Measurements from ENCODE around the gene PELI2.

DNA sequence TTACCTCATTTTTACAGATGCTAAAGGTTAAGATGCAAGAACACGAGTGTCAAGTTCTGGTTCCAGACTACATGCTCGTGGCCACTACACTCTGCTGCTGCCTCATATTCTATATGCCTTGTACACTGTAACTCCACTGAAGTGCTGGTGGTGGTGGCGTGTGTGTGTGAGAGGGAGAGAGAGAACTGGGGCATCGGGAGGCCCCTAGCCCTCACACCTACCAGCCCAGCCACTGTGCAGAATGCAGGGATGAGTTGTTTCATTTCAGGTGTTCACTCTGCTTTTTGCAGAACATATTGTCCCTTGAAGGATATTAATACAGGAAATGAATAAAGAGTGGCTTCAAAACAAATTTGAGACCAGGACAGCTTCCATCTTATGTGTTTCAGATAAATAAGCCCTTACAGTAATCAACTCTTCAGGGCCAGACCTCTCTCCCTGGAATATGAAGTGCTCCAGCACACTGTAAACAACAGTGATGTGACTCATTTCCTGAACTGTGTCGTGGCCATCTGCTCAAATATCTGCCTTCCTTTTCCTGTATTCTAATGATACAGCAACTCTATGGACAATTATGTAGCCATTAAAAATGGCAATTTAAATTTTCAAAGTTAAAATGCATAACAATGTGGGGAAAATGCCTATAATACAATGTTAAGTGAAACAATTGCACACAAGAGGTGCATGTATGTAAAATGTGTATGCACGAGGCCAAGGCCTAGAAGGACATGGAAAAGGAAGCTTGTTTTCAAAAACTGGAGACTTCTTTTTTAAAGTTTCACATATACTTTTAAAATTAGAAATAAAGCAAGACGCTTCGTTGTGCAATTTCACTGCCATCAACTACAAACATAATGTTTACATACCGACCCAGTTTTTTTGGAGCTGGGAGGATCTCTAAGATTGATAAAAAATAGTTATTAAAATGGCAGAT lies 215.4 kb downstream of the PELI2 start:
- TF ChIP-seq NR1H2 (CRISPR knock-in tag; IDR thresholded peaks at IDR 0.05) (no peak), JAZF1 (CRISPR knock-in tag; IDR thresholded peaks at IDR 0.05) (no peak), NR2C2 (CRISPR knock-in tag; IDR thresholded peaks at IDR 0.05) (no peak), MYBL2 (CRISPR knock-in tag; IDR thresholded peaks at IDR 0.05) (no peak), ZNF396 (CRISPR knock-in tag; IDR thresholded peaks at IDR 0.05; ENCODE audit: borderline replicate concordance) (no peak), NR3C1 (CRISPR knock-in tag; conservative IDR thresholded peaks at IDR 0.05; ENCODE audit: low read depth) (no peak), JUN (CRISPR knock-in tag; IDR thresholded peaks at IDR 0.05) (no peak)
- TF ChIP-seq, protein P1, sequence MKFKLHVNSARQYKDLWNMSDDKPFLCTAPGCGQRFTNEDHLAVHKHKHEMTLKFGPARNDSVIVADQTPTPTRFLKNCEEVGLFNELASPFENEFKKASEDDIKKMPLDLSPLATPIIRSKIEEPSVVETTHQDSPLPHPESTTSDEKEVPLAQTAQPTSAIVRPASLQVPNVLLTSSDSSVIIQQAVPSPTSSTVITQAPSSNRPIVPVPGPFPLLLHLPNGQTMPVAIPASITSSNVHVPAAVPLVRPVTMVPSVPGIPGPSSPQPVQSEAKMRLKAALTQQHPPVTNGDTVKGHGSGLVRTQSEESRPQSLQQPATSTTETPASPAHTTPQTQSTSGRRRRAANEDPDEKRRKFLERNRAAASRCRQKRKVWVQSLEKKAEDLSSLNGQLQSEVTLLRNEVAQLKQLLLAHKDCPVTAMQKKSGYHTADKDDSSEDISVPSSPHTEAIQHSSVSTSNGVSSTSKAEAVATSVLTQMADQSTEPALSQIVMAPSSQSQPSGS (CRISPR knock-in tag; IDR thresholded peaks at IDR 0.05; ENCODE audit: borderline replicate concordance, low read depth), result no peak
- TF ChIP-seq, protein P2, sequence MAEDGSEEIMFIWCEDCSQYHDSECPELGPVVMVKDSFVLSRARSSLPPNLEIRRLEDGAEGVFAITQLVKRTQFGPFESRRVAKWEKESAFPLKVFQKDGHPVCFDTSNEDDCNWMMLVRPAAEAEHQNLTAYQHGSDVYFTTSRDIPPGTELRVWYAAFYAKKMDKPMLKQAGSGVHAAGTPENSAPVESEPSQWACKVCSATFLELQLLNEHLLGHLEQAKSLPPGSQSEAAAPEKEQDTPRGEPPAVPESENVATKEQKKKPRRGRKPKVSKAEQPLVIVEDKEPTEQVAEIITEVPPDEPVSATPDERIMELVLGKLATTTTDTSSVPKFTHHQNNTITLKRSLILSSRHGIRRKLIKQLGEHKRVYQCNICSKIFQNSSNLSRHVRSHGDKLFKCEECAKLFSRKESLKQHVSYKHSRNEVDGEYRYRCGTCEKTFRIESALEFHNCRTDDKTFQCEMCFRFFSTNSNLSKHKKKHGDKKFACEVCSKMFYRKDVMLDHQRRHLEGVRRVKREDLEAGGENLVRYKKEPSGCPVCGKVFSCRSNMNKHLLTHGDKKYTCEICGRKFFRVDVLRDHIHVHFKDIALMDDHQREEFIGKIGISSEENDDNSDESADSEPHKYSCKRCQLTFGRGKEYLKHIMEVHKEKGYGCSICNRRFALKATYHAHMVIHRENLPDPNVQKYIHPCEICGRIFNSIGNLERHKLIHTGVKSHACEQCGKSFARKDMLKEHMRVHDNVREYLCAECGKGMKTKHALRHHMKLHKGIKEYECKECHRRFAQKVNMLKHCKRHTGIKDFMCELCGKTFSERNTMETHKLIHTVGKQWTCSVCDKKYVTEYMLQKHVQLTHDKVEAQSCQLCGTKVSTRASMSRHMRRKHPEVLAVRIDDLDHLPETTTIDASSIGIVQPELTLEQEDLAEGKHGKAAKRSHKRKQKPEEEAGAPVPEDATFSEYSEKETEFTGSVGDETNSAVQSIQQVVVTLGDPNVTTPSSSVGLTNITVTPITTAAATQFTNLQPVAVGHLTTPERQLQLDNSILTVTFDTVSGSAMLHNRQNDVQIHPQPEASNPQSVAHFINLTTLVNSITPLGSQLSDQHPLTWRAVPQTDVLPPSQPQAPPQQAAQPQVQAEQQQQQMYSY (CRISPR knock-in tag; IDR thresholded peaks at IDR 0.05), result no peak
- TF ChIP-seq, protein P3, sequence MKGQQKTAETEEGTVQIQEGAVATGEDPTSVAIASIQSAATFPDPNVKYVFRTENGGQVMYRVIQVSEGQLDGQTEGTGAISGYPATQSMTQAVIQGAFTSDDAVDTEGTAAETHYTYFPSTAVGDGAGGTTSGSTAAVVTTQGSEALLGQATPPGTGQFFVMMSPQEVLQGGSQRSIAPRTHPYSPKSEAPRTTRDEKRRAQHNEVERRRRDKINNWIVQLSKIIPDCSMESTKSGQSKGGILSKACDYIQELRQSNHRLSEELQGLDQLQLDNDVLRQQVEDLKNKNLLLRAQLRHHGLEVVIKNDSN (CRISPR knock-in tag; IDR thresholded peaks at IDR 0.05), result no peak
- TF ChIP-seq, protein P4, sequence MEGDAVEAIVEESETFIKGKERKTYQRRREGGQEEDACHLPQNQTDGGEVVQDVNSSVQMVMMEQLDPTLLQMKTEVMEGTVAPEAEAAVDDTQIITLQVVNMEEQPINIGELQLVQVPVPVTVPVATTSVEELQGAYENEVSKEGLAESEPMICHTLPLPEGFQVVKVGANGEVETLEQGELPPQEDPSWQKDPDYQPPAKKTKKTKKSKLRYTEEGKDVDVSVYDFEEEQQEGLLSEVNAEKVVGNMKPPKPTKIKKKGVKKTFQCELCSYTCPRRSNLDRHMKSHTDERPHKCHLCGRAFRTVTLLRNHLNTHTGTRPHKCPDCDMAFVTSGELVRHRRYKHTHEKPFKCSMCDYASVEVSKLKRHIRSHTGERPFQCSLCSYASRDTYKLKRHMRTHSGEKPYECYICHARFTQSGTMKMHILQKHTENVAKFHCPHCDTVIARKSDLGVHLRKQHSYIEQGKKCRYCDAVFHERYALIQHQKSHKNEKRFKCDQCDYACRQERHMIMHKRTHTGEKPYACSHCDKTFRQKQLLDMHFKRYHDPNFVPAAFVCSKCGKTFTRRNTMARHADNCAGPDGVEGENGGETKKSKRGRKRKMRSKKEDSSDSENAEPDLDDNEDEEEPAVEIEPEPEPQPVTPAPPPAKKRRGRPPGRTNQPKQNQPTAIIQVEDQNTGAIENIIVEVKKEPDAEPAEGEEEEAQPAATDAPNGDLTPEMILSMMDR (IDR thresholded peaks at IDR 0.05), result no peak
- TF ChIP-seq, protein P5, sequence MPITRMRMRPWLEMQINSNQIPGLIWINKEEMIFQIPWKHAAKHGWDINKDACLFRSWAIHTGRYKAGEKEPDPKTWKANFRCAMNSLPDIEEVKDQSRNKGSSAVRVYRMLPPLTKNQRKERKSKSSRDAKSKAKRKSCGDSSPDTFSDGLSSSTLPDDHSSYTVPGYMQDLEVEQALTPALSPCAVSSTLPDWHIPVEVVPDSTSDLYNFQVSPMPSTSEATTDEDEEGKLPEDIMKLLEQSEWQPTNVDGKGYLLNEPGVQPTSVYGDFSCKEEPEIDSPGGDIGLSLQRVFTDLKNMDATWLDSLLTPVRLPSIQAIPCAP (CRISPR knock-in tag; IDR thresholded peaks at IDR 0.05), result no peak
- TF ChIP-seq, protein P6, sequence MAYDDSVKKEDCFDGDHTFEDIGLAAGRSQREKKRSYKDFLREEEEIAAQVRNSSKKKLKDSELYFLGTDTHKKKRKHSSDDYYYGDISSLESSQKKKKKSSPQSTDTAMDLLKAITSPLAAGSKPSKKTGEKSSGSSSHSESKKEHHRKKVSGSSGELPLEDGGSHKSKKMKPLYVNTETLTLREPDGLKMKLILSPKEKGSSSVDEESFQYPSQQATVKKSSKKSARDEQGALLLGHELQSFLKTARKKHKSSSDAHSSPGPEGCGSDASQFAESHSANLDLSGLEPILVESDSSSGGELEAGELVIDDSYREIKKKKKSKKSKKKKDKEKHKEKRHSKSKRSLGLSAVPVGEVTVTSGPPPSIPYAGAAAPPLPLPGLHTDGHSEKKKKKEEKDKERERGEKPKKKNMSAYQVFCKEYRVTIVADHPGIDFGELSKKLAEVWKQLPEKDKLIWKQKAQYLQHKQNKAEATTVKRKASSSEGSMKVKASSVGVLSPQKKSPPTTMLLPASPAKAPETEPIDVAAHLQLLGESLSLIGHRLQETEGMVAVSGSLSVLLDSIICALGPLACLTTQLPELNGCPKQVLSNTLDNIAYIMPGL (CRISPR knock-in tag; IDR thresholded peaks at IDR 0.05), result no peak

Measured in WTC11 (cell line).